Mucosa of stomach (tissue), 1 donor: Measurements from ENCODE around the gene EBF3.

Source experiments
- H3K27me3 ChIP-seq: one replicate; pipeline ENCODE4 v1.7.0; 2013; ENCODE audit warnings: mild to moderate bottlenecking, low read length; ENCODE audit not compliant: control insufficient read depth, insufficient read depth
- H3K36me3 ChIP-seq: one replicate; pipeline ENCODE4 v1.7.0; 2013; ENCODE audit warnings: low read length; ENCODE audit not compliant: control insufficient read depth, insufficient read depth
- H3K4me1 ChIP-seq: one replicate; pipeline ENCODE4 v1.7.0; 2013; ENCODE audit warnings: mild to moderate bottlenecking, low read length; ENCODE audit not compliant: control insufficient read depth, insufficient read depth
- H3K4me3 ChIP-seq: one replicate; pipeline ENCODE4 v1.7.0; 2013; ENCODE audit warnings: low read length
- H3K9ac ChIP-seq: one replicate; pipeline ENCODE4 v1.7.0; 2013; ENCODE audit warnings: mild to moderate bottlenecking, low read length, moderate library complexity
- H3K9me3 ChIP-seq: one replicate; pipeline ENCODE4 v1.7.0; 2013; ENCODE audit warnings: mild to moderate bottlenecking, low read length, moderate library complexity; ENCODE audit not compliant: control insufficient read depth
- donor health status: Pancreatic carcinoma.

The EBF3 gene

GRCh38 chr10:129936266-129936922 is 27.7 kb downstream of the EBF3 start:
- Histone ChIP-seq H3K9ac (no peak overlapping the region), H3K36me3 (no peaks in the 10 kb centered on the region), H3K9me3 (no peaks in the 10 kb centered on the region), H3K4me3 (no peak overlapping the region), H3K4me1 (no peaks in the 10 kb centered on the region), H3K27me3 (no peaks in the 10 kb centered on the region)

GRCh38 chr10:129935867-129936152 is 28.3 kb downstream of the EBF3 start:
- no peaks in the 10 kb centered on the region for H3K27me3 ChIP-seq
- H3K4me1 ChIP-seq, result no peaks in the 10 kb centered on the region
- H3K9ac ChIP-seq, result no peak overlapping the region
- H3K4me3 ChIP-seq, result no peak overlapping the region
- no peaks in the 10 kb centered on the region for H3K9me3 ChIP-seq
- no peaks in the 10 kb centered on the region for H3K36me3 ChIP-seq

DNA sequence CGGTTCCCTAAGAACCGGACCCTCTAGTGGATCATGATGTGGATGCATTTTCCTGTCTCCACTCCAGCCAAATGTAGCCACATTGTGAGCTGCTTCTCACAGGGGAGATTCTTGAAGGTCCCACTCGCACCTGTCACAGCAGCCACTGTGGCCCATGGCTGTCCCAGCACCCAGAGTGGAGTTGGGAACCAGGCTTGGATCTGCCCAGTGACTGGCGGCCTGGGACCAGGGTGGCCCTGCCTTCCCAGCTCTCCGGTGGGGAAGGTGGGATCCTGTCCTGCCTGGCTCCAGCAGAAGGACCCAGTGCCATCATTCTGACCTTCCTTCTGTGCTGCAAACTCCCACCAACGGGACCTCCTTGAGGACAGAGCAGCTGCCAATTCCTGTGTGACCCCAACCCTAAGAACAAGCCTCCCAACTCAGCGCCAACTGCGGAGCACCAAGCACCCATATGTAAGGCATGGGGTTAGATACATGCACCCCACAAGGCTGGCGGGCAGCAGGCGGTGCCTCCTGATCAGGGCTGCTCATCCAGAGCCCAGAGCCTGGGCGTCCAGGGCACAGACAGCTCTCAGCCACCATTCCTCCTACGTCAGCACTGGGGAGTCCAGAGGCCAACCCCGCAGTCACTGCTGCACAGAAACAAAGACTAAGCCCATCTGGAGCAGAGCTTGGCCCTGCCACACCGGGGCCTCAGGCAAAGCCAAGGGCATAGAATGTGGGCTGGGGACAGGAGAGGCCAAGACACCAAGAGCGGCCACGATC is 28.8 kb downstream of the EBF3 start:
- Histone ChIP-seq H3K4me3 (no peak overlapping the region), H3K9me3 (no peaks in the 10 kb centered on the region), H3K4me1 (no peaks in the 10 kb centered on the region), H3K36me3 (no peaks in the 10 kb centered on the region), H3K9ac (no peak overlapping the region), H3K27me3 (no peaks in the 10 kb centered on the region)

DNA sequence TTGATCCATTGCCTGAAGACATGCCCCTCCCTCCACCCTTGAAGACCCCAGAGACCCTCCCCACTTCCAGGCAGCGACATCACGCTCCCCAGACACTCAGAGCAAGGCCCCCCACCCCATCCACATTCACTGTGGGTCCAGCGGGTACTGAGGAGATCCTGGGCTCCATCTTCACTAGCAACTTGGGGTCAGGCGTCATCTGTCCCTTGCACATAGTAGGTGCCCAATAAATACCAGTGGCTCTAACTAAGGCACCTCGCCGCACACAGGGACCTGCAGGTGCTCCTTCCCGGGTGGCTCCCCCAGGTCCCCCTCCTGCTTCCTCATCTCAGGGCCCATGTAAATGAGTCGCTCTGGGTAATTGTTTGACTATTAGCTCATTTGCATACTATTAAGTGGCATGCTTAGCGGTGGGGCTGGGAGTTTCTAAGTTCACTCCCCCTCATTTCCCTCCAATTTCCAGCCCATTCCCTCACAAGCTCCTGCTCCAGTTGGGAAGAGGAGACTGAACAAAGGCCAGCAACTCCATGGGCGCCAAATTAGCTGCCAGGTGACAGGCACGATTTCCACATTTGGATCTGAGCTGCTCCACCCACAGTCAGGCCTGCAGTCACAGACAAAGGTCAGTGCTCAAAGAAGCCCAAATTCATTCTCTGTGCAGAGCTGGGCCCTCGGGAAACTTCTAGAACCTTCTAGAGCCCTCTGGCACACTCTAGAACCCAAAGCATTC is 29.7 kb downstream of the EBF3 start:
- no peaks in the 10 kb centered on the region for H3K9me3 ChIP-seq
- no peaks in the 10 kb centered on the region for H3K4me1 ChIP-seq
- H3K4me3 ChIP-seq, result no peak overlapping the region
- H3K36me3 ChIP-seq, result no peaks in the 10 kb centered on the region
- peaks cover 2% of the 10 kb centered on the region for H3K27me3 ChIP-seq
- H3K9ac ChIP-seq, result no peak overlapping the region

- H3K36me3 ChIP-seq, result no peaks in the 10 kb centered on the region
- no peaks in the 10 kb centered on the region for H3K9me3 ChIP-seq
- H3K4me1 ChIP-seq, result no peaks in the 10 kb centered on the region
- H3K27me3 ChIP-seq, result peaks cover 2% of the 10 kb centered on the region
- no peak overlapping the region for H3K4me3 ChIP-seq
- H3K9ac ChIP-seq, result no peak overlapping the region
These were observed 30.5 kb downstream of the EBF3 start for GRCh38 chr10:129933456-129934092.

GRCh38 chr10:129932751-129933433 is 31.2 kb downstream of the EBF3 start:
- peaks cover 2% of the 10 kb centered on the region for H3K27me3 ChIP-seq
- H3K9me3 ChIP-seq, result no peaks in the 10 kb centered on the region
- H3K36me3 ChIP-seq, result no peaks in the 10 kb centered on the region
- H3K4me1 ChIP-seq, result no peaks in the 10 kb centered on the region
- no peak overlapping the region for H3K4me3 ChIP-seq
- H3K9ac ChIP-seq, result no peak overlapping the region

DNA sequence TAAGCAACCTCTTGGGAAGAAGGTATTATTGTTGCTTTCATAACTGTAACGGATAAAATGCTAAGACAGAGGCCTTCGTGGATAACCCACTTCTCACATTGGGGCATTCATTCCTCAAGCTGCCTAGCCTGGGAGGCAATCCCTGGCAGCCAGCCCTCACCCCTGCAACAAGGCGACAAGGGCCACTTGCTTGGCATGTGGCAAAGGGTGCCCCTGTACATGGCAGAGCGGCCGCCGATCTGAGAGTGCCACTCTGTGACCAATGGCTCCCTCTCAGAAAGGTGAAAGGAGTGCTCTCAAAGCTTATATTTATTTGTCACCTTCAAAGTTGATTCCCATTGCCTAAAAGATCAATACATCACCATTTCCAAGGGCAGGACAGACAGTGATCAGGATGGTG is 31.9 kb downstream of the EBF3 start:
- Histone ChIP-seq H3K4me3 (no peak overlapping the region), H3K9ac (no peak overlapping the region), H3K36me3 (no peaks in the 10 kb centered on the region), H3K4me1 (no peaks in the 10 kb centered on the region), H3K9me3 (no peaks in the 10 kb centered on the region), H3K27me3 (peaks cover 2% of the 10 kb centered on the region)

DNA sequence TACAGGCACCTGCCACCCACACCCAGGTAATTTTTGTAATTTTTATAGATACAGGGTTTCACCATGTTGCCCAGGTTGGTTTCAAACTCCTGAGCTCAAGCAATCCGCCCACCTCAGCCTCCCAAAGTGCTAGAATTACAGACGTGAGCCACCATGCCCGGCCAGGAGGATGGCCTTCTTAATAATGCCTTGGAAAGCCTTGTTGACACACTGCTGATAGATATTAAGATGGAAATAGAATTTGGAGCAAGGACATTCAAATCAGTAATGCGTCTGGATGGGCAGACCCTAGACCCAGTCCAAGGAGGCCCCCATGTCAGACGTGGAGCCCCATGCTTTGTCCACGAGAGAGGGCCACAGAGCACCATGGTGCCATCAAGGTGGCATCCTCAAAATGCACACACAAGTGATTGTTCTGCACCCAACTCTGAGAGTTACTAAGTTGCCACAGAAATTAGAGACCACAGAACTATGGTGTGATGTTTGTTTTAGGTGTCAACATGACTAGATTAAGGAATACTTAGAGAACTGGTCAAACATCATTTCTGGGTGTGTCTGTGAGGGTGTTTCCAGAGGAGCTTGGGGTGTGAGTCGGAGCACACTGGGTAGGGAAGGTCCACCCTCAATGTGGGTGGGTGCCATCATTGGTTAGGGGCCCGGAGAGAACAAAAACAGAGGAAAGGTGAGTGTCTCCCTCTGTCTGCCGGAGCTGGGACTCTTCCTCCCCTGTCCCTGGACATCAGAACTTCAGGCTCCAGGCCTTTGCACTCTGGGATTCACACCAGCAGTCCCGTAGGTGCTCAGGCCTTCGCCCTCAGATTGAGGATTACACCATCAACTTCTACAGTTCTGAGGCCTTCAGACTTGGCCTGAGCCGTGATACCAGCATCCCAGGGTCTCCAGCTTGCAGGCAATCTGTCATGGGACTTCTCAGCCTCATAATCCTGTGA is 34.5 kb downstream of the EBF3 start:
- Histone ChIP-seq H3K9me3 (no peaks in the 10 kb centered on the region), H3K9ac (no peak overlapping the region), H3K4me1 (no peaks in the 10 kb centered on the region), H3K36me3 (no peaks in the 10 kb centered on the region), H3K27me3 (peaks cover 2% of the 10 kb centered on the region), H3K4me3 (no peak overlapping the region)

DNA sequence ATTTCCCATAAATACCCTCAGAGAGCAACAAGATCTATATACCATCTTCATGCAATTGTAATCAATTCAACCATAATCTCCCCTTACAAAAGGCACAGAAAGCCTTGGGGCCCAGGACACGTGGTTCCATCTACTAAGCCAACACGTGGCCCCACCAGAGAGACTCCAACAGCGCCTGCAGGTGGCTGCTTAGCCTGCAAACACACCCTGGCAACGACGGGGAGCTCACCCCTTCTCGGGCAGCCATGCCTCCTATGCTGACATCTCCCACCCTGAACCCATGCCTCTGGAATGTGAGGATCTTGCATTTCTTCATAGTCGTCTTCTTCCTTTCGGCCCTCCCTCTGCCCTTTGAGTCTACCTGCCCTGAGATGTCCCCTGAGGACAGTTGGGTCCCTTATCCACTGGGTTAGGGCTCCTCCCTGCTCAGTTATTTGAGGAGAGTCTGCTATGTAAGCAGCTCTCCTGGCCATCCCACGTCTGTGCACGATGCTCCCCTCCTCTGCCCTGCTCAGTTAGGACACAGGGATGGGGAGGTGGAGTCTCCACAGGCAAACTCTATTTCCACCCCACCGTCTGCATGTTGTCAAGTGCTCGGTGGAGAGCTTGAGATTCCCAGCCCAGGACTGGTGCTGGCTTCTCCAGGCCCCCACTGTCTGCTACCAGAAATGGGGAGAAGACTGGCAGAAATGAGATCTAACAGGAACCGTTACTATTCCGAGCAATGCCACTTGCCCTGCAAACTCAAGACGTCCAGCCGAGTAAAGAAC is 36.5 kb downstream of the EBF3 start:
- no peak overlapping the region for H3K9ac ChIP-seq

GRCh38 chr10:129926066-129927055 is 37.7 kb downstream of the EBF3 start:
- Histone ChIP-seq H3K9ac (no peak overlapping the region), H3K27me3 (peaks cover 2% of the 10 kb centered on the region), H3K4me1 (no peaks in the 10 kb centered on the region), H3K4me3 (no peak overlapping the region), H3K9me3 (no peaks in the 10 kb centered on the region), H3K36me3 (no peaks in the 10 kb centered on the region)

More for the DNA sequence above, 36.5 kb downstream of the EBF3 start:
- Histone ChIP-seq H3K4me1 (no peaks in the 10 kb centered on the region), H3K27me3 (peaks cover 2% of the 10 kb centered on the region), H3K36me3 (no peaks in the 10 kb centered on the region), H3K4me3 (no peak overlapping the region), H3K9me3 (no peaks in the 10 kb centered on the region)
